ENCODE results near the gene TMEM135. TPM values are rescaled to one million over a fixed set of nuclear protein-coding genes. Genes with fewer than 3 reads are reported as not detected.
"Not testable (repeated sequence)": the region's sequence is repeated elsewhere in the genome, so short reads cannot be mapped to it uniquely, and the experiment has no call there.

The TMEM135 gene
- total RNA-seq, 2 donors from 2014 or later, result 25.9 to 26.9 TPM

GRCh38 chr11:86993031-86993430 lies 44.7 kb upstream of the TMEM135 start:
- no peaks in the 10 kb centered on the region for H3K36me3 ChIP-seq
- no peak for DNase-seq (ENCODE audit: low spot score)
- ATAC-seq (ENCODE audit: insufficient number of reproducible peaks, low FRiP score, low read depth), result no peak
- H3K4me1 ChIP-seq (ENCODE audit: control insufficient read depth in 1 of 2, low read depth in 2 of 2), result peaks cover 0 to 22% of the 10 kb centered on the region in 2 donors
- no peaks in the 10 kb centered on the region for H3K27me3 ChIP-seq (replicated peaks; ENCODE audit: insufficient read depth)
- TF ChIP-seq, protein P1, sequence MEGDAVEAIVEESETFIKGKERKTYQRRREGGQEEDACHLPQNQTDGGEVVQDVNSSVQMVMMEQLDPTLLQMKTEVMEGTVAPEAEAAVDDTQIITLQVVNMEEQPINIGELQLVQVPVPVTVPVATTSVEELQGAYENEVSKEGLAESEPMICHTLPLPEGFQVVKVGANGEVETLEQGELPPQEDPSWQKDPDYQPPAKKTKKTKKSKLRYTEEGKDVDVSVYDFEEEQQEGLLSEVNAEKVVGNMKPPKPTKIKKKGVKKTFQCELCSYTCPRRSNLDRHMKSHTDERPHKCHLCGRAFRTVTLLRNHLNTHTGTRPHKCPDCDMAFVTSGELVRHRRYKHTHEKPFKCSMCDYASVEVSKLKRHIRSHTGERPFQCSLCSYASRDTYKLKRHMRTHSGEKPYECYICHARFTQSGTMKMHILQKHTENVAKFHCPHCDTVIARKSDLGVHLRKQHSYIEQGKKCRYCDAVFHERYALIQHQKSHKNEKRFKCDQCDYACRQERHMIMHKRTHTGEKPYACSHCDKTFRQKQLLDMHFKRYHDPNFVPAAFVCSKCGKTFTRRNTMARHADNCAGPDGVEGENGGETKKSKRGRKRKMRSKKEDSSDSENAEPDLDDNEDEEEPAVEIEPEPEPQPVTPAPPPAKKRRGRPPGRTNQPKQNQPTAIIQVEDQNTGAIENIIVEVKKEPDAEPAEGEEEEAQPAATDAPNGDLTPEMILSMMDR (IDR thresholded peaks at IDR 0.05), result no peak
- no peaks in the 10 kb centered on the region for H3K9me3 ChIP-seq
- H3K27ac ChIP-seq, result no peak overlapping the region
- H3K4me3 ChIP-seq, result no peak overlapping the region

DNA sequence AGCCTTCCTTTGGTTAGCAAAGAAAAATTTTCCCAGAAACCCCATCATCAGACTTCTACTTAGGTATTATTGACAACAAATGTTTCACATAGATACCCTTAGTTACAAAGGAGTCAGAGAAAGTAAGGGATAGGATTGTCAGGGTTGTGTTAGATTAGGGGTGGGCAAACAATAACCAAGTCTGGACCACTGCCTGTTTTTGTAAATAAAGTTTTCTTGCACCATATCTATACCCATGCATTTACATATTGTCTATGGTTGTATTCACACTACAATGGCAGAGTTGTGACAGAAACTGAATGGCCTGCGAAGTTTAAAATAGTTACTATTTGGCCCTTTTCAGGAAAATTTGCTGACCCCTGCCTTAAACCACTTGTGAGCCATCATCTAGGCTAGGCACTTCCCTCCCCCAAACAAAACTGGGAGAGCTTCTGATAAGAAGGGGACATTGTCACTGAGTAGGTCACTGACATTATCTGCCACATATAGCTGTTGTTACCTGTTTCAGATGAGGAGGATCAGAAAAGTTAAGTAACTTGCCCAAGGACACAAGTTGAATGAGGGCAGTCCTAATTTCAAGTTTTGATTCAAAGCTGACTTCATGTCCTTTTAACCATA lies 40.7 kb upstream of the TMEM135 start:
- no peak for ATAC-seq (ENCODE audit: insufficient number of reproducible peaks, low FRiP score, low read depth)

DNA sequence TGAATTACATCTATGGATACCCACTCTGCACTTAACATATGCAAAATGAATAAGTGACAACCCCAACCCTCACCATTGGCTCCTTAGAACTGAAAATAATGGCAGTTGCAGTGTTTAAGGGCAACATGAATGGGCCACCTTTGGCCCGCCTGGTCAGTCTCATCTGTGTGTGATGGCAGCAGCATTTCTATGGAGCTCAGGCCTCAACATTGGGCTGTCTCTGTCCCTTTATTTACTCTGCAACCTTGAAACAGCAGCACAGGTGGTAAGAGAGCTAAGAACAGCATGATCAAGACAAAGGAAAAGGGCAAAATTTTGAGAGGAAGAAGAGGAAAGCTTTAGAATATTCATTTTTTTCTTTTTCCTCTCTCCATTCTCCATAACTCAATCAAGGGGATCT lies 38.3 kb upstream of the TMEM135 start:
- H3K4me3 ChIP-seq, result no peak overlapping the region
- TF ChIP-seq, protein P1 (IDR thresholded peaks at IDR 0.05), result no peak

More for the DNA sequence above, 40.7 kb upstream of the TMEM135 start:
- no peaks in the 10 kb centered on the region for H3K9me3 ChIP-seq
- TF ChIP-seq, protein P1 (IDR thresholded peaks at IDR 0.05), result no peak
- no peak for DNase-seq (ENCODE audit: low spot score)
- no peaks in the 10 kb centered on the region for H3K36me3 ChIP-seq
- peaks cover 10 to 14% of the 10 kb centered on the region in 2 donors for H3K4me1 ChIP-seq (ENCODE audit: control insufficient read depth in 1 of 2, low read depth in 2 of 2)
- H3K4me3 ChIP-seq, result no peak overlapping the region
- no peaks in the 10 kb centered on the region for H3K27me3 ChIP-seq (replicated peaks; ENCODE audit: insufficient read depth)
- H3K27ac ChIP-seq, result no peak overlapping the region

GRCh38 chr11:86999859-87000753 lies 37.6 kb upstream of the TMEM135 start:
- Histone ChIP-seq H3K4me1 (ENCODE audit: control insufficient read depth in 1 of 2, low read depth in 2 of 2) (peaks cover 10 to 14% of the 10 kb centered on the region in 2 donors), H3K27ac (peak overlapping the region; percentile 44 to 47), H3K9me3 (no peaks in the 10 kb centered on the region), H3K36me3 (no peaks in the 10 kb centered on the region), H3K4me3 (no peak overlapping the region), H3K27me3 (replicated peaks; ENCODE audit: insufficient read depth) (no peaks in the 10 kb centered on the region)
- ATAC-seq (ENCODE audit: insufficient number of reproducible peaks, low FRiP score, low read depth) (no peak), DNase-seq (ENCODE audit: low spot score) (no peak)
- TF ChIP-seq, protein P1 (IDR thresholded peaks at IDR 0.05), result no peak

More for the DNA sequence above, 38.3 kb upstream of the TMEM135 start:
- Histone ChIP-seq H3K4me1 (ENCODE audit: control insufficient read depth in 1 of 2, low read depth in 2 of 2) (peaks cover 10 to 14% of the 10 kb centered on the region in 2 donors), H3K27ac (peak overlapping the region in 1 of 2 donors; percentile 44), H3K36me3 (no peaks in the 10 kb centered on the region), H3K27me3 (replicated peaks; ENCODE audit: insufficient read depth) (no peaks in the 10 kb centered on the region), H3K9me3 (no peaks in the 10 kb centered on the region)
- no peak for ATAC-seq (ENCODE audit: insufficient number of reproducible peaks, low FRiP score, low read depth)
- no peak for DNase-seq (ENCODE audit: low spot score)

GRCh38 chr11:87002918-87003317 lies 34.8 kb upstream of the TMEM135 start:
- no peaks in the 10 kb centered on the region for H3K9me3 ChIP-seq
- TF ChIP-seq, protein P1 (IDR thresholded peaks at IDR 0.05), result no peak
- no peaks in the 10 kb centered on the region for H3K36me3 ChIP-seq
- H3K4me1 ChIP-seq (ENCODE audit: control insufficient read depth in 1 of 2, low read depth in 2 of 2), result peaks cover 10 to 18% of the 10 kb centered on the region in 2 donors
- ATAC-seq (ENCODE audit: insufficient number of reproducible peaks, low FRiP score, low read depth) (no peak), DNase-seq (ENCODE audit: low spot score) (no peak)
- H3K27me3 ChIP-seq (replicated peaks; ENCODE audit: insufficient read depth), result no peaks in the 10 kb centered on the region
- H3K4me3 ChIP-seq, result no peak overlapping the region
- H3K27ac ChIP-seq, result no peak overlapping the region

GRCh38 chr11:87004281-87004680 lies 33.5 kb upstream of the TMEM135 start:
- not testable (repeated sequence) for H3K4me3 ChIP-seq; H3K27me3 ChIP-seq (replicated peaks; ENCODE audit: insufficient read depth); ATAC-seq (ENCODE audit: insufficient number of reproducible peaks, low FRiP score, low read depth); DNase-seq (ENCODE audit: low spot score); H3K9me3 ChIP-seq; H3K36me3 ChIP-seq; H3K27ac ChIP-seq
- peaks cover 10 to 20% of the 10 kb centered on the region in 2 donors for H3K4me1 ChIP-seq (ENCODE audit: control insufficient read depth in 1 of 2, low read depth in 2 of 2)
